HG03097 (cell line): Measurements from ENCODE around the gene DGKG.

Experiments
- ATAC-seq: cut with Tn5 transposase; IDR thresholded peaks from one replicate; pipeline ENCODE4 v1.9.1; 2021; ENCODE audit not compliant: unreplicated experiment, low FRiP score

DGKG gene

GRCh38 chr3:186151077-186151971 lies 210.7 kb downstream of the DGKG start:
- ATAC-seq: no peak

- no peak for ATAC-seq
These were observed 211.8 kb downstream of the DGKG start for GRCh38 chr3:186150041-186150830.

- ATAC-seq: no peak
These were observed 212.6 kb downstream of the DGKG start for GRCh38 chr3:186149319-186149960.

- no peak for ATAC-seq
These were observed 217.8 kb downstream of the DGKG start for GRCh38 chr3:186144257-186144656.

GRCh38 chr3:186143250-186143649 lies 218.8 kb downstream of the DGKG start:
- ATAC-seq: no peak

- no peak for ATAC-seq
These were observed 219.6 kb downstream of the DGKG start for GRCh38 chr3:186142393-186142932.

- no peak for ATAC-seq
These were observed 220.2 kb downstream of the DGKG start for GRCh38 chr3:186141790-186142189.

GRCh38 chr3:186138272-186138981 lies 223.6 kb downstream of the DGKG start:
- no peak for ATAC-seq

- no peak for ATAC-seq
These were observed 224.9 kb downstream of the DGKG start for GRCh38 chr3:186137051-186137685.

- ATAC-seq: no peak
These were observed 228.1 kb downstream of the DGKG start for GRCh38 chr3:186133980-186134379.

GRCh38 chr3:186132487-186132886 lies 229.5 kb downstream of the DGKG start:
- no peak for ATAC-seq

- no peak for ATAC-seq
These were observed 232.8 kb downstream of the DGKG start for GRCh38 chr3:186129206-186129605.

- no peak for ATAC-seq
These were observed 233.9 kb downstream of the DGKG start for GRCh38 chr3:186128158-186128557.

GRCh38 chr3:186127463-186127862 lies 234.6 kb downstream of the DGKG start:
- no peak for ATAC-seq

GRCh38 chr3:186125118-186125517 lies 236.9 kb downstream of the DGKG start:
- ATAC-seq: no peak

- no peak for ATAC-seq
These were observed 237.4 kb downstream of the DGKG start for GRCh38 chr3:186124592-186124991.

GRCh38 chr3:186123012-186123411 lies 239.0 kb downstream of the DGKG start:
- ATAC-seq: no peak

- no peak for ATAC-seq
These were observed 240.1 kb downstream of the DGKG start for GRCh38 chr3:186121968-186122367.

GRCh38 chr3:186121278-186121677 lies 240.8 kb downstream of the DGKG start:
- no peak for ATAC-seq

GRCh38 chr3:186119499-186119898 lies 242.5 kb downstream of the DGKG start:
- ATAC-seq: no peak
